Measurements from ENCODE around the gene TTC5. TPM values are rescaled to one million over a fixed set of nuclear protein-coding genes. Genes with fewer than 3 reads are reported as not detected.
"Not testable (repeated sequence)": the region's sequence is repeated elsewhere in the genome, so short reads cannot be mapped to it uniquely, and the experiment has no call there.

TTC5 gene
- total and polyA plus RNA-seq, 2 donors, result 8.0 to 22.7 TPM

GRCh38 chr14:20332431-20332787 is 26.7 kb upstream of the TTC5 start:
- no peaks in the 10 kb centered on the region for H3K36me3 ChIP-seq (ENCODE audit: insufficient read depth)
- no peak for DNase-seq (ENCODE audit: extremely low spot score)
- H3K4me1 ChIP-seq (ENCODE audit: insufficient read depth), result no peaks in the 10 kb centered on the region
- 4% methylated on average over 4 of the region's 4 CpGs for WGBS
- peak overlapping the region; percentile 78 for H3K27ac ChIP-seq (ENCODE audit: low read depth)
- H3K4me3 ChIP-seq (ENCODE audit: low read depth, low read length), result peak overlapping the region; percentile 81

- Histone ChIP-seq H3K4me1 (ENCODE audit: insufficient read depth) (no peaks in the 10 kb centered on the region), H3K36me3 (ENCODE audit: insufficient read depth) (no peaks in the 10 kb centered on the region), H3K4me3 (ENCODE audit: low read depth, low read length) (no peak overlapping the region), H3K27ac (ENCODE audit: low read depth) (no peak overlapping the region)
- WGBS, result 70% methylated on average over 2 of the region's 2 CpGs
- no peak for DNase-seq (ENCODE audit: extremely low spot score)
These were observed 25.4 kb upstream of the TTC5 start for GRCh38 chr14:20331053-20331613.

GRCh38 chr14:20329355-20329754 is 23.6 kb upstream of the TTC5 start:
- DNase-seq (ENCODE audit: extremely low spot score), result no peak
- H3K36me3 ChIP-seq (ENCODE audit: insufficient read depth), result no peaks in the 10 kb centered on the region
- H3K4me3 ChIP-seq (ENCODE audit: low read depth, low read length), result no peak overlapping the region
- WGBS, result 87% methylated on average over 2 of the region's 2 CpGs
- no peaks in the 10 kb centered on the region for H3K4me1 ChIP-seq (ENCODE audit: insufficient read depth)
- H3K27ac ChIP-seq (ENCODE audit: low read depth), result no peak overlapping the region

- H3K27ac ChIP-seq (ENCODE audit: low read depth), result no peak overlapping the region
- no peaks in the 10 kb centered on the region for H3K36me3 ChIP-seq (ENCODE audit: insufficient read depth)
- H3K4me1 ChIP-seq (ENCODE audit: insufficient read depth), result no peaks in the 10 kb centered on the region
- H3K4me3 ChIP-seq (ENCODE audit: low read depth, low read length), result no peak overlapping the region
- WGBS, result 64% methylated on average over 2 of the region's 2 CpGs
- no peak for DNase-seq (ENCODE audit: extremely low spot score)
These were observed 23.0 kb upstream of the TTC5 start for GRCh38 chr14:20328705-20329104.

GRCh38 chr14:20327005-20327869 is 21.5 kb upstream of the TTC5 start:
- H3K27ac ChIP-seq (ENCODE audit: low read depth), result no peak overlapping the region
- no peaks in the 10 kb centered on the region for H3K36me3 ChIP-seq (ENCODE audit: insufficient read depth)
- WGBS, result 43% methylated on average over 8 of the region's 8 CpGs
- DNase-seq (ENCODE audit: extremely low spot score), result no peak
- no peak overlapping the region for H3K4me3 ChIP-seq (ENCODE audit: low read depth, low read length)
- no peaks in the 10 kb centered on the region for H3K4me1 ChIP-seq (ENCODE audit: insufficient read depth)

GRCh38 chr14:20317720-20318119 is 12.0 kb upstream of the TTC5 start:
- no peak for DNase-seq (ENCODE audit: extremely low spot score)
- H3K4me3 ChIP-seq (ENCODE audit: low read depth, low read length), result no peak overlapping the region
- peaks cover 8% of the 10 kb centered on the region for H3K36me3 ChIP-seq (ENCODE audit: insufficient read depth)
- no peaks in the 10 kb centered on the region for H3K4me1 ChIP-seq (ENCODE audit: insufficient read depth)
- 97% methylated on average over 16 of the region's 16 CpGs for WGBS
- no peak overlapping the region for H3K27ac ChIP-seq (ENCODE audit: low read depth)

GRCh38 chr14:20314026-20314425 is 8.3 kb upstream of the TTC5 start:
- WGBS, result 94% methylated on average over 2 of the region's 2 CpGs
- no peak for DNase-seq (ENCODE audit: extremely low spot score)
- Histone ChIP-seq H3K27ac (ENCODE audit: low read depth) (no peak overlapping the region), H3K4me3 (ENCODE audit: low read depth, low read length) (no peak overlapping the region), H3K4me1 (ENCODE audit: insufficient read depth) (no peaks in the 10 kb centered on the region), H3K36me3 (ENCODE audit: insufficient read depth) (peaks cover 7% of the 10 kb centered on the region)

- WGBS, result 96% methylated on average over 1 of the region's 1 CpG
- Histone ChIP-seq H3K27ac (ENCODE audit: low read depth) (no peak overlapping the region), H3K36me3 (ENCODE audit: insufficient read depth) (no peaks in the 10 kb centered on the region), H3K4me3 (ENCODE audit: low read depth, low read length) (no peak overlapping the region), H3K4me1 (ENCODE audit: insufficient read depth) (peaks cover 2% of the 10 kb centered on the region)
- DNase-seq (ENCODE audit: extremely low spot score), result no peak
These were observed 300 bp upstream of the TTC5 start for GRCh38 chr14:20306079-20306423.

- 94% methylated on average over 1 of the region's 1 CpG for WGBS
- H3K4me3 ChIP-seq (ENCODE audit: low read depth, low read length), result no peak overlapping the region
- no peak overlapping the region for H3K27ac ChIP-seq (ENCODE audit: low read depth)
- no peak for DNase-seq (ENCODE audit: extremely low spot score)
- H3K4me1 ChIP-seq (ENCODE audit: insufficient read depth), result peaks cover 2% of the 10 kb centered on the region
- H3K36me3 ChIP-seq (ENCODE audit: insufficient read depth), result no peaks in the 10 kb centered on the region
These were observed 3.6 kb downstream of the TTC5 start for GRCh38 chr14:20302042-20302755.

- no peaks in the 10 kb centered on the region for H3K4me1 ChIP-seq (ENCODE audit: insufficient read depth)
- DNase-seq (ENCODE audit: extremely low spot score), result no peak
- no peak overlapping the region for H3K27ac ChIP-seq (ENCODE audit: low read depth)
- WGBS, result 84% methylated on average over 4 of the region's 4 CpGs
- peaks cover 9% of the 10 kb centered on the region for H3K36me3 ChIP-seq (ENCODE audit: insufficient read depth)
- no peak overlapping the region for H3K4me3 ChIP-seq (ENCODE audit: low read depth, low read length)
These were observed 10.7 kb downstream of the TTC5 start for GRCh38 chr14:20295067-20295466.

- Histone ChIP-seq H3K4me3 (ENCODE audit: low read depth, low read length) (no peak overlapping the region), H3K27ac (ENCODE audit: low read depth) (no peak overlapping the region), H3K4me1 (ENCODE audit: insufficient read depth) (no peaks in the 10 kb centered on the region), H3K36me3 (ENCODE audit: insufficient read depth) (peaks cover 12% of the 10 kb centered on the region)
- WGBS, result 95% methylated on average over 2 of the region's 2 CpGs
- no peak for DNase-seq (ENCODE audit: extremely low spot score)
These were observed 11.1 kb downstream of the TTC5 start for GRCh38 chr14:20294636-20295035.

- not testable (repeated sequence) for H3K4me1 ChIP-seq (ENCODE audit: insufficient read depth); H3K36me3 ChIP-seq (ENCODE audit: insufficient read depth); H3K4me3 ChIP-seq (ENCODE audit: low read depth, low read length); H3K27ac ChIP-seq (ENCODE audit: low read depth); DNase-seq (ENCODE audit: extremely low spot score)
- WGBS, result 100% methylated on average over 1 of the region's 1 CpG
These were observed 23.8 kb downstream of the TTC5 start for GRCh38 chr14:20281998-20282397.

GRCh38 chr14:20280265-20280664 is 25.5 kb downstream of the TTC5 start:
- H3K4me3 ChIP-seq (ENCODE audit: low read depth, low read length); DNase-seq (ENCODE audit: extremely low spot score); H3K4me1 ChIP-seq (ENCODE audit: insufficient read depth); H3K27ac ChIP-seq (ENCODE audit: low read depth); H3K36me3 ChIP-seq (ENCODE audit: insufficient read depth): not testable (repeated sequence)
- 93% methylated on average over 7 of the region's 7 CpGs for WGBS

GRCh38 chr14:20278414-20278813 is 27.3 kb downstream of the TTC5 start:
- Histone ChIP-seq H3K4me3 (ENCODE audit: low read depth, low read length) (no peak overlapping the region), H3K4me1 (ENCODE audit: insufficient read depth) (no peaks in the 10 kb centered on the region), H3K36me3 (ENCODE audit: insufficient read depth) (no peaks in the 10 kb centered on the region), H3K27ac (ENCODE audit: low read depth) (no peak overlapping the region)
- no peak for DNase-seq (ENCODE audit: extremely low spot score)
- 56% methylated on average over 1 of the region's 1 CpG for WGBS
